Smooth muscle cell (in vitro differentiated cells): ENCODE results near the gene LYSET. TPM values are rescaled to one million over a fixed set of nuclear protein-coding genes. Genes with fewer than 3 reads are reported as not detected.
"Not testable (repeated sequence)": the region's sequence is repeated elsewhere in the genome, so short reads cannot be mapped to it uniquely, and the experiment has no call there.

ENCODE experiments used
- DNase-seq: peaks from one replicate; lab custom pipeline; 2025; ENCODE audit not compliant: unreplicated experiment; lab: John Stamatoyannopoulos, UW
- H2AFZ ChIP-seq: fragments of 200-600 bp; sonication (generic); 2 replicates; pipeline ENCODE4 v1.6.0; 2016; ENCODE audit warnings: antibody characterized with exemption, low read depth, mild to moderate bottlenecking
- H3F3A ChIP-seq: fragments of 200-600 bp; sonication (generic); 2 replicates; pipeline ENCODE4 v1.6.0; 2017; ENCODE audit warnings: antibody characterized with exemption, low read depth
- H3K27ac ChIP-seq: fragments of 200-600 bp; sonication (generic); 2 replicates; pipeline ENCODE4 v1.5.1; 2016; ENCODE audit warnings: low read depth, mild to moderate bottlenecking
- H3K27me3 ChIP-seq: fragments of 200-600 bp; sonication (generic); 2 replicates; pipeline ENCODE4 v1.6.1; 2016; ENCODE audit warnings: low read depth, mild to moderate bottlenecking
- H3K36me3 ChIP-seq: fragments of 200-600 bp; sonication (generic); 2 replicates; pipeline ENCODE4 v1.5.1; 2016; ENCODE audit warnings: low read depth
- H3K4me1 ChIP-seq: fragments of 200-600 bp; sonication (generic); 2 replicates; pipeline ENCODE4 v1.5.1; 2016; ENCODE audit warnings: low read depth
- H3K4me2 ChIP-seq: fragments of 200-600 bp; sonication (generic); 2 replicates; pipeline ENCODE4 v1.6.0; 2016; ENCODE audit warnings: mild to moderate bottlenecking
- H3K4me3 ChIP-seq: fragments of 200-600 bp; sonication (generic); 2 replicates; pipeline ENCODE4 v1.5.1; 2016; ENCODE audit warnings: mild to moderate bottlenecking
- H3K79me2 ChIP-seq: fragments of 200-600 bp; sonication (generic); 2 replicates; pipeline ENCODE4 v1.6.0; 2016; ENCODE audit warnings: low read depth, mild to moderate bottlenecking
- H3K9ac ChIP-seq: fragments of 200-600 bp; sonication (generic); 2 replicates; pipeline ENCODE4 v1.6.0; 2016; ENCODE audit warnings: low read depth
- H3K9me3 ChIP-seq: fragments of 200-600 bp; sonication (generic); replicated peaks from 2 replicates; pipeline ENCODE4 v1.5.1; 2016; ENCODE audit warnings: low read depth
- H4K20me1 ChIP-seq: fragments of 200-600 bp; sonication (generic); 2 replicates; pipeline ENCODE4 v1.6.0; 2016; ENCODE audit warnings: low read depth
- CTCF ChIP-seq: fragments of 200-600 bp; sonication (generic); IDR thresholded peaks from 2 replicates; pipeline ENCODE4 v1.5.1; 2017; ENCODE audit warnings: borderline replicate concordance, mild to moderate bottlenecking, antibody characterized with exemption; ENCODE audit not compliant: insufficient read depth, poor library complexity, severe bottlenecking
- WGBS: methylation state at CpG from one replicate; pipeline ENCODE4 v1.1.7; 2016; ENCODE audit warnings: low lambda C conversion rate; 5-methylcytosine and 5-hydroxymethylcytosine counted together
- polyA plus RNA-seq: library from polyadenylated mRNA; unstranded; fragments of >200 nt; fragmentation: Nextera tagmentation; extraction: Ambion mirVana; gene quantifications from 2 replicates; pipeline ENCODE4 v1.2.1, GENCODE V29; 2016
- total RNA-seq: library from RNA; depleted of rRNA; stranded (reverse); fragments of >200 nt; gene quantifications from 2 replicates; pipeline ENCODE4 v1.2.3, GENCODE V29; 2014

The LYSET gene
- total and polyA plus RNA-seq, 2 experiments from 2014 or later = 7.9 to 17.9 TPM

- no peaks in the 10 kb centered on the region for H3K4me1 ChIP-seq
- no peak for TF ChIP-seq CTCF
- no peak overlapping the region for H3K27ac ChIP-seq
- no peaks in the 10 kb centered on the region for H3F3A ChIP-seq
- no peak for DNase-seq
- H3K9me3 ChIP-seq = no peaks in the 10 kb centered on the region
- H2AFZ ChIP-seq = no peak overlapping the region
- H3K79me2 ChIP-seq = no peaks in the 10 kb centered on the region
- H3K36me3 ChIP-seq = no peaks in the 10 kb centered on the region
- H3K4me3 ChIP-seq = no peak overlapping the region
- 77% methylated on average over 8 of the region's 8 CpGs for WGBS
- H4K20me1 ChIP-seq = no peaks in the 10 kb centered on the region
- H3K9ac ChIP-seq = no peak overlapping the region
- no peaks in the 10 kb centered on the region for H3K27me3 ChIP-seq
- no peak overlapping the region for H3K4me2 ChIP-seq
These were observed 28.3 kb upstream of the LYSET start for GRCh38 chr14:93156693-93157369.

GRCh38 chr14:93158349-93158748 is 26.8 kb upstream of the LYSET start:
- not testable (repeated sequence) for H3K4me2 ChIP-seq, H3K4me1 ChIP-seq, H2AFZ ChIP-seq, H3K27me3 ChIP-seq, H3K9me3 ChIP-seq, H3F3A ChIP-seq, DNase-seq, H3K27ac ChIP-seq, H3K36me3 ChIP-seq, H3K9ac ChIP-seq, H4K20me1 ChIP-seq, H3K79me2 ChIP-seq, H3K4me3 ChIP-seq
- WGBS = 97% methylated on average over 7 of the region's 7 CpGs

GRCh38 chr14:93159625-93160352 is 25.3 kb upstream of the LYSET start:
- not testable (repeated sequence) for H3K4me3 ChIP-seq, H3K27ac ChIP-seq, H3K27me3 ChIP-seq, H3K36me3 ChIP-seq, DNase-seq, H3K79me2 ChIP-seq, H3K9ac ChIP-seq, H3K4me1 ChIP-seq, H3K9me3 ChIP-seq, H2AFZ ChIP-seq, H3F3A ChIP-seq, H3K4me2 ChIP-seq, H4K20me1 ChIP-seq
- 61% methylated on average over 5 of the region's 5 CpGs for WGBS

GRCh38 chr14:93160353-93160801 is 24.7 kb upstream of the LYSET start:
- 48% methylated on average over 4 of the region's 4 CpGs for WGBS

More at GRCh38 chr14:93160353-93160801, 24.7 kb upstream of the LYSET start:
- Histone ChIP-seq H3K9me3 (no peaks in the 10 kb centered on the region), H3K4me1 (no peaks in the 10 kb centered on the region), H3K36me3 (no peaks in the 10 kb centered on the region), H3K9ac (no peak overlapping the region), H3K4me3 (no peak overlapping the region), H3K27ac (no peak overlapping the region), H4K20me1 (no peaks in the 10 kb centered on the region), H3K4me2 (no peak overlapping the region), H2AFZ (no peak overlapping the region), H3K27me3 (no peaks in the 10 kb centered on the region), H3K79me2 (no peaks in the 10 kb centered on the region), H3F3A (no peaks in the 10 kb centered on the region)
- TF ChIP-seq CTCF = peak; percentile 25
- DNase-seq = no peak
